Breast epithelium (tissue), 3 donors: ENCODE data around the gene PLA2G4C.

ENCODE experiments used
- CTCF ChIP-seq, 3 donors: fragments of 450-650 bp; IDR thresholded peaks; one replicate each; pipeline ENCODE4 v1.5.1; 2016 to 2017; ENCODE audit warnings: antibody characterized with exemption in 3 of 3, mild to moderate bottlenecking in 3 of 3, moderate library complexity in 3 of 3
- POLR2A ChIP-seq: fragments of 450-650 bp; IDR thresholded peaks from one replicate; pipeline ENCODE4 v1.6.1; 2016; ENCODE audit warnings: antibody characterized with exemption, mild to moderate bottlenecking, moderate library complexity

- TF ChIP-seq CTCF (IDR thresholded peaks at IDR 0.05), result no peak
- no peak for TF ChIP-seq POLR2A
These were observed 73.9 kb downstream of the PLA2G4C start for GRCh38 chr19:48036765-48037164.
